SU-DHL-6 (cell line): ENCODE data around the gene TUBB.
"Not testable (repeated sequence)": the region's sequence is repeated elsewhere in the genome, so short reads cannot be mapped to it uniquely, and the experiment has no call there.

Experiments used
- H2AFZ ChIP-seq: fragments of 200-600 bp; sonication (generic); 2 replicates; pipeline ENCODE4 v1.6.1; 2014; ENCODE audit warnings: low read depth, mild to moderate bottlenecking, moderate library complexity, mixed read lengths, antibody characterized with exemption, low read length; ENCODE audit not compliant: severe bottlenecking
- H3F3A ChIP-seq: fragments of 200-600 bp; shearing (Covaris generic); 2 replicates; pipeline ENCODE4 v1.6.0; 2016; ENCODE audit warnings: antibody characterized with exemption, mild to moderate bottlenecking; ENCODE audit not compliant: insufficient read depth
- H3K27ac ChIP-seq: fragments of 200-600 bp; sonication (generic); 2 replicates; pipeline ENCODE4 v1.5.1; 2016; ENCODE audit warnings: low read depth, mild to moderate bottlenecking, low read length, moderate library complexity, mixed read lengths
- H3K27me3 ChIP-seq: fragments of 200-600 bp; sonication (generic), shearing (Covaris generic); 2 replicates; pipeline ENCODE4 v1.6.0; 2014; ENCODE audit warnings: mild to moderate bottlenecking, low read length
- H3K36me3 ChIP-seq: fragments of 200-600 bp; sonication (generic); 2 replicates; pipeline ENCODE4 v1.6.1; 2014; ENCODE audit warnings: mild to moderate bottlenecking, low read length, mixed read lengths
- H3K4me2 ChIP-seq: fragments of 300-600, 200-600 bp; shearing (Covaris generic), sonication (generic); 2 replicates; pipeline ENCODE4 v1.6.0; 2014; ENCODE audit warnings: low read length, low read depth, mild to moderate bottlenecking; ENCODE audit not compliant: poor library complexity, severe bottlenecking
- H3K4me3 ChIP-seq: fragments of 200-600 bp; sonication (generic); 2 replicates; pipeline ENCODE4 v1.5.1; 2014; ENCODE audit warnings: antibody characterized with exemption, low read length, mild to moderate bottlenecking, mixed read lengths; ENCODE audit not compliant: insufficient read depth, poor library complexity, severe bottlenecking
- H3K79me2 ChIP-seq: fragments of 200-600 bp; sonication (generic); 2 replicates; pipeline ENCODE4 v1.6.1; 2014; ENCODE audit warnings: mild to moderate bottlenecking, low read length, moderate library complexity; ENCODE audit not compliant: insufficient read depth
- H3K9ac ChIP-seq: fragments of 200-600 bp; sonication (generic); 2 replicates; pipeline ENCODE4 v1.7.0; 2014; ENCODE audit warnings: mild to moderate bottlenecking, low read length
- H3K9me2 ChIP-seq: fragments of 200-600 bp; sonication (generic); replicated peaks from 2 replicates; pipeline ENCODE4 v1.6.1; 2014; ENCODE audit warnings: low read length; ENCODE audit not compliant: insufficient read depth
- H3K9me3 ChIP-seq: fragments of 200-600 bp; sonication (generic); 2 replicates; pipeline ENCODE4 v1.6.1; 2014; ENCODE audit warnings: low read length, mixed read lengths; ENCODE audit not compliant: insufficient read depth
- H4K20me1 ChIP-seq: fragments of 200-600 bp; sonication (generic); 2 replicates; pipeline ENCODE4 v1.6.1; 2014; ENCODE audit warnings: low read depth, mild to moderate bottlenecking, antibody characterized with exemption, low read length, moderate library complexity, mixed read lengths
- EZH2phosphoT487 ChIP-seq: fragments of 200-600 bp; sonication (generic), shearing (Covaris generic); conservative IDR thresholded peaks from 2 replicates; pipeline ENCODE4 v1.6.1; 2018; ENCODE audit warnings: mild to moderate bottlenecking, antibody characterized with exemption, low read length, moderate library complexity, mixed read lengths
- TF ChIP-seq, protein P1 (sequence below): fragments of 200-600 bp; sonication (generic); IDR thresholded peaks from one replicate; pipeline ENCODE4 v1.5.1; 2017; ENCODE audit warnings: antibody characterized with exemption, mild to moderate bottlenecking, low read length, moderate library complexity; ENCODE audit not compliant: insufficient read depth, poor library complexity, severe bottlenecking

TUBB gene

DNA sequence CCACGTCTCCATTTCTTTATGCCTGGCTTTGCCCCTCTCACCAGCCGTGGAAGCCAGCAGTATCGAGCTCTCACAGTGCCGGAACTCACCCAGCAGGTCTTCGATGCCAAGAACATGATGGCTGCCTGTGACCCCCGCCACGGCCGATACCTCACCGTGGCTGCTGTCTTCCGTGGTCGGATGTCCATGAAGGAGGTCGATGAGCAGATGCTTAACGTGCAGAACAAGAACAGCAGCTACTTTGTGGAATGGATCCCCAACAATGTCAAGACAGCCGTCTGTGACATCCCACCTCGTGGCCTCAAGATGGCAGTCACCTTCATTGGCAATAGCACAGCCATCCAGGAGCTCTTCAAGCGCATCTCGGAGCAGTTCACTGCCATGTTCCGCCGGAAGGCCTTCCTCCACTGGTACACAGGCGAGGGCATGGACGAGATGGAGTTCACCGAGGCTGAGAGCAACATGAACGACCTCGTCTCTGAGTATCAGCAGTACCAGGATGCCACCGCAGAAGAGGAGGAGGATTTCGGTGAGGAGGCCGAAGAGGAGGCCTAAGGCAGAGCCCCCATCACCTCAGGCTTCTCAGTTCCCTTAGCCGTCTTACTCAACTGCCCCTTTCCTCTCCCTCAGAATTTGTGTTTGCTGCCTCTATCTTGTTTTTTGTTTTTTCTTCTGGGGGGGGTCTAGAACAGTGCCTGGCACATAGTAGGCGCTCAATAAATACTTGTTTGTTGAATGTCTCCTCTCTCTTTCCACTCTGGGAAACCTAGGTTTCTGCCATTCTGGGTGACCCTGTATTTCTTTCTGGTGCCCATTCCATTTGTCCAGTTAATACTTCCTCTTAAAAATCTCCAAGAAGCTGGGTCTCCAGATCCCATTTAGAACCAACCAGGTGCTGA, 3.9 kb downstream of the TUBB start:
- not testable (repeated sequence) for H3K9me3 ChIP-seq, H3K27me3 ChIP-seq, H3K4me3 ChIP-seq, H3K9ac ChIP-seq, H3K27ac ChIP-seq, H3K9me2 ChIP-seq, H3K4me2 ChIP-seq, H2AFZ ChIP-seq
- H3K36me3 ChIP-seq: peaks cover 40% of the 10 kb centered on the region
- peaks cover 87% of the 10 kb centered on the region for H3F3A ChIP-seq
- peaks cover 15% of the 10 kb centered on the region for H4K20me1 ChIP-seq
- peaks cover 53% of the 10 kb centered on the region for H3K79me2 ChIP-seq

DNA sequence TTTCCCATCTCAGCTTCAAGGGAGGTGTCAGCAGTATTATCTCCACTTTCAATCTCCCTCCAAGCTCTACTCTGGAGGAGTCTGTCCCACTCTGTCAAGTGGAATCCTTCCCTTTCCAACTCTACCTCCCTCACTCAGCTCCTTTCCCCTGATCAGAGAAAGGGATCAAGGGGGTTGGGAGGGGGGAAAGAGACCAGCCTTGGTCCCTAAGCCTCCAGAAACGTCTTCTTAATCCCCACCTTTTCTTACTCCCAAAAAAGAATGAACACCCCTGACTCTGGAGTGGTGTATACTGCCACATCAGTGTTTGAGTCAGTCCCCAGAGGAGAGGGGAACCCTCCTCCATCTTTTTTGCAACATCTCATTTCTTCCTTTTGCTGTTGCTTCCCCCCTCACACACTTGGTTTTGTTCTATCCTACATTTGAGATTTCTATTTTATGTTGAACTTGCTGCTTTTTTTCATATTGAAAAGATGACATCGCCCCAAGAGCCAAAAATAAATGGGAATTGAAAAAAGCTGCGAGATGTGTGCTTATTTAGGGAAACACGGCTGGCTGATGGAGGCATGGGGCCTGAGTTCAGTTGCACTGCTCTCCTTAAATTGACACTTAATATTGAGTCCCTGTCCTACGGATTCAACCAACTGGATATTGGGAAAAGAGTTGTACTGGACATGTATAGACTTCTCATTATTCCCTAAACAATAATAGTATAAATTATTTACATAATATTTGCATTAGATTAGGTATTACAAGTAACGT, 4.9 kb downstream of the TUBB start:
- H3K4me2 ChIP-seq: no peak overlapping the region
- TF ChIP-seq, protein P1, sequence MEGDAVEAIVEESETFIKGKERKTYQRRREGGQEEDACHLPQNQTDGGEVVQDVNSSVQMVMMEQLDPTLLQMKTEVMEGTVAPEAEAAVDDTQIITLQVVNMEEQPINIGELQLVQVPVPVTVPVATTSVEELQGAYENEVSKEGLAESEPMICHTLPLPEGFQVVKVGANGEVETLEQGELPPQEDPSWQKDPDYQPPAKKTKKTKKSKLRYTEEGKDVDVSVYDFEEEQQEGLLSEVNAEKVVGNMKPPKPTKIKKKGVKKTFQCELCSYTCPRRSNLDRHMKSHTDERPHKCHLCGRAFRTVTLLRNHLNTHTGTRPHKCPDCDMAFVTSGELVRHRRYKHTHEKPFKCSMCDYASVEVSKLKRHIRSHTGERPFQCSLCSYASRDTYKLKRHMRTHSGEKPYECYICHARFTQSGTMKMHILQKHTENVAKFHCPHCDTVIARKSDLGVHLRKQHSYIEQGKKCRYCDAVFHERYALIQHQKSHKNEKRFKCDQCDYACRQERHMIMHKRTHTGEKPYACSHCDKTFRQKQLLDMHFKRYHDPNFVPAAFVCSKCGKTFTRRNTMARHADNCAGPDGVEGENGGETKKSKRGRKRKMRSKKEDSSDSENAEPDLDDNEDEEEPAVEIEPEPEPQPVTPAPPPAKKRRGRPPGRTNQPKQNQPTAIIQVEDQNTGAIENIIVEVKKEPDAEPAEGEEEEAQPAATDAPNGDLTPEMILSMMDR: no peak
- no peak for TF ChIP-seq EZH2phosphoT487
- no peak overlapping the region for H3K4me3 ChIP-seq
- peaks cover 88% of the 10 kb centered on the region for H3F3A ChIP-seq
- no peak overlapping the region for H2AFZ ChIP-seq
- no peaks in the 10 kb centered on the region for H3K9me3 ChIP-seq
- H3K79me2 ChIP-seq: peaks cover 44% of the 10 kb centered on the region
- H3K9ac ChIP-seq: no peak overlapping the region
- H3K9me2 ChIP-seq: no peaks in the 10 kb centered on the region
- peaks cover 45% of the 10 kb centered on the region for H3K36me3 ChIP-seq
- H3K27me3 ChIP-seq: no peaks in the 10 kb centered on the region
- peaks cover 15% of the 10 kb centered on the region for H4K20me1 ChIP-seq
- H3K27ac ChIP-seq: 0 out of 2 replicates have a peak overlapping the region, but pooled peaks have one; percentile 2

DNA sequence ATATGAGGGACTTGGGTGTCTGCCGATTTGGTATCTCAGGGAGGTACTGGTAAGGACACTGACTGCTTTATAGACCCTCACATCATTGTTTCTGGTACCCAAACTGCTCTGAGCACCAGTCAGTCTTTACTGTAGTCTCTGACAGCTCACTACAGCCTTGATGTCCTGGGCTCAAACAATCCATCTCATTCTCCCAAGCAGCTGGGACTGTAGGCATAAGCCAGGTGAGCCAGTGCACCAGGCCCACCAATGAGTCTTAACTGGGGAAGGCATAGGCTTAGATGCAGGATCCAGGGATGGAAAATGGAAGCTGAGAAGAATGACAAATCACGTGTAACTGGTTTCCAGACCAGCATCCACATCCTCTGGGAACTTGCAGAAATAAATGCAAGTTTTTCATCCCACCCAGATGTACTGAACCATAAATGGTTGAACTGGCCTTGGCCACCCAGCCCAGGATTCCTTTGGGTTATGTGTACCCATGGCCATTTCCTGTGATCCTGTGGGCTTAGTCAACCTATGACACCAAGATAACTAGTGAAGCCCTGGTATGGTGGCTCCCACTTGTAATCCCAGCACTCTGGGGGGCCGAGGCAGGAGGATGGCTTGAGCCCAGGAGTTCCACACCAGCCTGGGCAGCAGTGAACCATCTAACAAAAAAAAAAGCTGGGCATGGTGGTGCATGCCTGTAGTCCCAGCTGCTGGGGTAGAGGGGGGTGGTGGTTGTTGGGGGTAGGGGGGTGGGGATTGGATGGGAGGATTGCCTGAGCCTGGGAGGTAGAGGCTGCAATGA, 5.8 kb downstream of the TUBB start:
- H3K4me2 ChIP-seq: no peak overlapping the region
- no peak overlapping the region for H3K9ac ChIP-seq
- no peak overlapping the region for H2AFZ ChIP-seq
- H3K27ac ChIP-seq: 0 out of 2 replicates have a peak overlapping the region, but pooled peaks have one; percentile 2
- H3K36me3 ChIP-seq: peaks cover 41% of the 10 kb centered on the region
- H3K4me3 ChIP-seq: no peak overlapping the region
- TF ChIP-seq EZH2phosphoT487: no peak
- TF ChIP-seq, protein P1: no peak
- H3K9me3 ChIP-seq: no peaks in the 10 kb centered on the region
- H4K20me1 ChIP-seq: peaks cover 15% of the 10 kb centered on the region
- H3K79me2 ChIP-seq: peaks cover 36% of the 10 kb centered on the region
- peaks cover 81% of the 10 kb centered on the region for H3F3A ChIP-seq
- no peaks in the 10 kb centered on the region for H3K27me3 ChIP-seq
- H3K9me2 ChIP-seq: no peaks in the 10 kb centered on the region
